Fibroblast of villous mesenchyme (primary cell): Measurements from ENCODE around the gene LIPF. TPM values are rescaled to one million over a fixed set of nuclear protein-coding genes. Genes with fewer than 3 reads are reported as not detected.
"Not testable (repeated sequence)": the region's sequence is repeated elsewhere in the genome, so short reads cannot be mapped to it uniquely, and the experiment has no call there.

ENCODE experiments used
- DNase-seq: peaks from one replicate; pipeline ENCODE4 v3.0.0-alpha.2; 2010; ENCODE audit warnings: low read depth
- H3K4me3 ChIP-seq: 2 replicates; pipeline ENCODE4 v1.5.1; 2011; ENCODE audit warnings: low read depth, mild to moderate bottlenecking, low read length
- CTCF ChIP-seq: IDR thresholded peaks from 2 replicates; pipeline ENCODE4 v1.5.1; 2012; ENCODE audit warnings: low read depth, mild to moderate bottlenecking, low read length; ENCODE audit not compliant: insufficient read depth
- total RNA-seq: library from RNA; depleted of rRNA; stranded (reverse); fragments of >200 nt; gene quantifications from 2 replicates; pipeline ENCODE4 v1.2.3, GENCODE V29; 2012

Gene LIPF
- total RNA-seq, 1 donor, result not detected

GRCh38 chr10:88689366-88689765 lies 25.1 kb downstream of the LIPF start:
- TF ChIP-seq CTCF, result no peak
- no peak for DNase-seq
- H3K4me3 ChIP-seq, result no peak overlapping the region

GRCh38 chr10:88693392-88694020 lies 29.3 kb downstream of the LIPF start:
- H3K4me3 ChIP-seq, result no peak overlapping the region
- no peak for DNase-seq
- TF ChIP-seq CTCF, result peak; percentile 17

- no peak for DNase-seq
- no peak for TF ChIP-seq CTCF
- H3K4me3 ChIP-seq, result no peak overlapping the region
Observed at GRCh38 chr10:88702848-88703597, 38.8 kb downstream of the LIPF start.

- H3K4me3 ChIP-seq, result no peak within 1 kb of the TSS
- TF ChIP-seq CTCF, result no peak
- no peak for DNase-seq
Observed at GRCh38 chr10:88705958-88706357, 41.7 kb downstream of the LIPF start, which contains the start of gene LIPK. Gene LIPK (plus strand): TSS chr10:88706249. CDS start chr10:88724544, 18,295 bp downstream.

GRCh38 chr10:88707429-88708155 lies 43.4 kb downstream of the LIPF start:
- peak; percentile 88 for DNase-seq
- H3K4me3 ChIP-seq, result no peak overlapping the region
- no peak for TF ChIP-seq CTCF

- peak; percentile 35 for DNase-seq
- not testable (repeated sequence) for H3K4me3 ChIP-seq
Observed at GRCh38 chr10:88709361-88709760, 45.1 kb downstream of the LIPF start.

- DNase-seq, result no peak
- TF ChIP-seq CTCF, result no peak
- H3K4me3 ChIP-seq, result no peak overlapping the region
Observed at GRCh38 chr10:88715517-88715916, 51.3 kb downstream of the LIPF start.
